Gastrocnemius medialis (tissue), 4 donors: ENCODE results near the gene CAMK2N2. TPM values are rescaled to one million over a fixed set of nuclear protein-coding genes. Genes with fewer than 3 reads are reported as not detected.

Experiments
- ATAC-seq, 2 donors: fragments of 150-250 bp; one replicate each; pipeline ENCODE4 v1.9.1; 2016
- DNase-seq, 2 donors: peaks; one replicate each; pipeline ENCODE4 v3.0.0-alpha.2; 2019
- H3K27ac ChIP-seq, 4 donors: fragments of 200-600 bp; sonication (generic); 1 replicate in 1 of 4; 2 replicates in 3 of 4; pipeline ENCODE4 v1.5.1; 2016 to 2018; ENCODE audit warnings: mild to moderate bottlenecking in 2 of 4, moderate library complexity in 1 of 4
- H3K27me3 ChIP-seq, 3 donors: fragments of 200-600 bp; sonication (generic) in 2 of 3; 1 replicate in 1 of 3; 2 replicates in 2 of 3; pipeline versions ENCODE4 v1.5.1 to v1.6.0; 2016 to 2019; ENCODE audit warnings: mild to moderate bottlenecking in 1 of 3, moderate library complexity in 1 of 3
- H3K36me3 ChIP-seq, 2 donors: fragments of 200-600 bp; sonication (generic) in 1 of 2; one replicate each; pipeline ENCODE4 v1.5.1; 2017 to 2018
- H3K4me1 ChIP-seq, 2 donors: fragments of 200-600 bp; sonication (generic) in 1 of 2; one replicate each; pipeline ENCODE4 v1.5.1; 2016 to 2017; ENCODE audit warnings: mild to moderate bottlenecking in 2 of 2
- H3K4me3 ChIP-seq, 4 donors: fragments of 200-600 bp; sonication (generic) in 3 of 4; 1 replicate in 1 of 4; 2 replicates in 3 of 4; pipeline ENCODE4 v1.5.1; 2016 to 2019; ENCODE audit warnings: mild to moderate bottlenecking in 2 of 4
- H3K9me3 ChIP-seq, 3 donors: fragments of 200-600 bp; sonication (generic) in 2 of 3; 1 replicate in 1 of 3; 2 replicates in 2 of 3; pipeline ENCODE4 v1.5.1; 2016 to 2019
- CTCF ChIP-seq, 5 experiments: fragments of 450-650 bp in 3 of 5; fragments of 200-600 bp in 2 of 5; sonication (generic) in 2 of 5; IDR thresholded peaks in 4 of 5; conservative IDR thresholded peaks in 1 of 5; 1 replicate in 4 of 5; 2 replicates in 1 of 5; pipeline ENCODE4 v1.5.1; 2016 to 2019; ENCODE audit warnings: antibody characterized with exemption in 5 of 5, mild to moderate bottlenecking in 3 of 5, moderate library complexity in 3 of 5
- POLR2A ChIP-seq, 2 donors: fragments of 450-650 bp; IDR thresholded peaks; one replicate each; pipeline ENCODE4 v1.6.1; 2017; ENCODE audit warnings: antibody characterized with exemption in 2 of 2, mild to moderate bottlenecking in 2 of 2, moderate library complexity in 2 of 2
- in situ Hi-C, 4 donors: fragments of 200-750 bp; cut with MboI; loops; one replicate each; pipeline versions ENCODE4 v1.15.0 to v1.8.0; 2017; ENCODE audit warnings: low sequenced_read_pairs in 4 of 4
- intact Hi-C: fragments of 100-400 bp; cut with DNase I; formaldehyde crosslinking; loops from one replicate; pipeline ENCODE4 v1.15.1; 2023; ENCODE audit warnings: low total_unique reads
- total RNA-seq, 4 donors: library from RNA; depleted of rRNA; stranded (reverse); fragments of >200 nt; gene quantifications; one replicate each; pipeline versions ENCODE4 v1.1.0 to v1.2.3, GENCODE V29; 2016

Gene CAMK2N2
- total RNA-seq, 4 donors from 2014 or later, result not detected

GRCh38 chr3:184255291-184256039, 5.9 kb downstream of the CAMK2N2 start:
- no peak for ATAC-seq
- in situ Hi-C loops, result loop anchor here in 1 of 4 donors (25.0 kb wide), 1 partner anchor 368 kb away; the partner anchor contains the start of gene PARL
- TF ChIP-seq CTCF (IDR thresholded peaks at IDR 0.05 in 4 of 5, conservative IDR thresholded peaks at IDR 0.05 in 1 of 5) (no peak), POLR2A (IDR thresholded peaks at IDR 0.05) (no peak)
- H3K4me1 ChIP-seq, result peaks cover 1 to 7% of the 10 kb centered on the region in 2 donors
- DNase-seq, result no peak
- intact Hi-C loops, result no loop called here
- no peaks in the 10 kb centered on the region for H3K9me3 ChIP-seq
- no peak overlapping the region for H3K27ac ChIP-seq
- peaks cover 4 to 21% (median 17%) of the 10 kb centered on the region in 3 donors for H3K27me3 ChIP-seq
- H3K4me3 ChIP-seq, result no peak overlapping the region
- peaks cover 0 to 7% of the 10 kb centered on the region in 2 donors for H3K36me3 ChIP-seq

GRCh38 chr3:184250167-184250828, 11.1 kb downstream of the CAMK2N2 start:
- Histone ChIP-seq H3K27me3 (no peaks in the 10 kb centered on the region), H3K36me3 (peaks cover 0 to 8% of the 10 kb centered on the region in 2 donors), H3K9me3 (no peaks in the 10 kb centered on the region), H3K4me3 (peak overlapping the region; percentile 85 to 95 (median 90)), H3K4me1 (peaks cover 17 to 20% of the 10 kb centered on the region in 2 donors), H3K27ac (peak overlapping the region; percentile 91 to 95 (median 94))
- in situ Hi-C loops (loop anchor here in 1 of 4 donors (25.0 kb wide), 1 partner anchor 363 kb away; the partner anchor contains the start of gene PARL), intact Hi-C loops (loop anchor here (2.0 kb wide), 1 partner anchor 21 kb away; the partner anchor contains the start of gene VWA5B2)
- peak; percentile 81 to 94 (median 88) for TF ChIP-seq CTCF (IDR thresholded peaks at IDR 0.05 in 4 of 5, conservative IDR thresholded peaks at IDR 0.05 in 1 of 5)
- TF ChIP-seq POLR2A (IDR thresholded peaks at IDR 0.05), result no peak
- peak; percentile 80 to 82 for ATAC-seq
- peak; percentile 59 to 85 for DNase-seq

GRCh38 chr3:184249412-184250166, 11.8 kb downstream of the CAMK2N2 start, which contains the start of gene EEF1AKMT4:
Gene EEF1AKMT4, plus strand, starts transcription at chr3:184249672. Its CDS starts 23 bp downstream, at chr3:184249695.
- Histone ChIP-seq H3K4me1 (peaks cover 17 to 20% of the 10 kb centered on the region in 2 donors), H3K4me3 (peak within 1 kb of the TSS; percentile 85 to 95 (median 90)), H3K27me3 (no peaks in the 10 kb centered on the region), H3K36me3 (peaks cover 0 to 16% of the 10 kb centered on the region in 2 donors), H3K27ac (peak within 1 kb of the TSS; percentile 91 to 95 (median 94)), H3K9me3 (no peaks in the 10 kb centered on the region)
- intact Hi-C loops, result loop anchor here (1.0 to 5.0 kb wide), 11 partner anchors 21 to 365 kb away; partner anchors contain the start of genes ABCC5, ABCF3, AP2M1 and DVL3
- ATAC-seq (peak; percentile 91 to 94), DNase-seq (peak; percentile 95 to 97)
- TF ChIP-seq CTCF (IDR thresholded peaks at IDR 0.05 in 4 of 5, conservative IDR thresholded peaks at IDR 0.05 in 1 of 5) (peak; percentile 39 to 68 (median 59)), POLR2A (IDR thresholded peaks at IDR 0.05) (peak; percentile 55 to 59)
- in situ Hi-C loops, result loop anchor here in 2 of 4 donors (10.0 to 25.0 kb wide), 3 partner anchors 105 to 362 kb away; partner anchors contain the start of genes PARL (in 2 of the 2) and EIF2B5 (in 1 of the 2)
